Activated naive CD8-positive, alpha-beta T cell treated with anti-CD3 and anti-CD28 coated beads, Interleukin-2, amount 10 ng/mL, durations not matched to agents 7 days and 5 days (primary cell): ENCODE results near the gene AGMO. TPM values are rescaled to one million over a fixed set of nuclear protein-coding genes. Genes with fewer than 3 reads are reported as not detected.

Experiments used
- ATAC-seq: fragments of 150-1000 bp; cut with Tn5 transposase; one replicate; pipeline ENCODE4 v1.10.0; 2021; ENCODE audit warnings: low read depth, moderate library complexity
- POLR2A ChIA-PET: fragments of 350-600 bp; sonication (Branson Sonifier 250); formaldehyde crosslinking; loops from one replicate; lab custom pipeline; 2021; ENCODE audit warnings: antibody characterized with exemption; lab: Charles Lee
- DNase-seq: peaks from one replicate; pipeline ENCODE4 v3.0.0; 2021
- H3K27ac Mint-ChIP-seq: one replicate; pipeline ENCODE4 v1.8.0; 2022; ENCODE audit warnings: mild to moderate bottlenecking, mixed read lengths
- H3K27me3 Mint-ChIP-seq: one replicate; pipeline ENCODE4 v1.8.0; 2022; ENCODE audit warnings: mild to moderate bottlenecking, moderate library complexity, mixed read lengths
- H3K36me3 Mint-ChIP-seq: one replicate; pipeline ENCODE4 v1.8.0; 2021; ENCODE audit warnings: mild to moderate bottlenecking, mixed read lengths
- H3K4me1 Mint-ChIP-seq: one replicate; pipeline ENCODE4 v1.8.0; 2021; ENCODE audit warnings: mixed read lengths
- H3K4me3 Mint-ChIP-seq: one replicate; pipeline ENCODE4 v1.8.0; 2022; ENCODE audit warnings: mild to moderate bottlenecking, moderate library complexity, mixed read lengths
- H3K9me3 Mint-ChIP-seq: one replicate; pipeline ENCODE4 v1.8.0; 2021; ENCODE audit warnings: mixed read lengths
- total RNA-seq, 2 experiments: library from RNA; stranded (reverse); gene quantifications; one replicate each; pipeline ENCODE4 v1.2.3, GENCODE V29; 2021

Gene AGMO
- total RNA-seq, 2 experiments from 2014 or later = not detected

- ATAC-seq (no peak), DNase-seq (no peak)
- Mint-ChIP-seq H3K27me3 (no peaks in the 10 kb centered on the region), H3K9me3 (no peaks in the 10 kb centered on the region), H3K36me3 (no peaks in the 10 kb centered on the region), H3K4me1 (no peaks in the 10 kb centered on the region), H3K27ac (no peak overlapping the region), H3K4me3 (no peak overlapping the region)
- POLR2A ChIA-PET = no interaction called here
Observed at GRCh38 chr7:15452670-15453069, 109.1 kb downstream of the AGMO start.

- no peaks in the 10 kb centered on the region for H3K36me3 Mint-ChIP-seq
- DNase-seq (no peak), ATAC-seq (no peak)
- H3K4me1 Mint-ChIP-seq = no peaks in the 10 kb centered on the region
- no peaks in the 10 kb centered on the region for H3K27me3 Mint-ChIP-seq
- H3K4me3 Mint-ChIP-seq = no peak overlapping the region
- POLR2A ChIA-PET = no interaction called here
- H3K27ac Mint-ChIP-seq = no peak overlapping the region
- H3K9me3 Mint-ChIP-seq = peaks cover 2% of the 10 kb centered on the region
Observed at GRCh38 chr7:15446722-15447121, 115.1 kb downstream of the AGMO start.

GRCh38 chr7:15446280-15446679 lies 115.5 kb downstream of the AGMO start:
- H3K36me3 Mint-ChIP-seq = no peaks in the 10 kb centered on the region
- H3K4me3 Mint-ChIP-seq = no peak overlapping the region
- H3K9me3 Mint-ChIP-seq = peaks cover 2% of the 10 kb centered on the region
- no peaks in the 10 kb centered on the region for H3K27me3 Mint-ChIP-seq
- DNase-seq = no peak
- no peak for ATAC-seq
- H3K4me1 Mint-ChIP-seq = no peaks in the 10 kb centered on the region
- H3K27ac Mint-ChIP-seq = no peak overlapping the region
- POLR2A ChIA-PET = no interaction called here

GRCh38 chr7:15441915-15442314 lies 119.9 kb downstream of the AGMO start:
- Mint-ChIP-seq H3K4me1 (no peaks in the 10 kb centered on the region), H3K27ac (no peak overlapping the region), H3K9me3 (peaks cover 2% of the 10 kb centered on the region), H3K27me3 (no peaks in the 10 kb centered on the region), H3K36me3 (no peaks in the 10 kb centered on the region), H3K4me3 (no peak overlapping the region)
- DNase-seq (no peak), ATAC-seq (no peak)
- POLR2A ChIA-PET = no interaction called here

- ATAC-seq = no peak
Observed at GRCh38 chr7:15440482-15440881, 121.3 kb downstream of the AGMO start.

GRCh38 chr7:15439853-15440252 lies 122.0 kb downstream of the AGMO start:
- POLR2A ChIA-PET = no interaction called here
- Mint-ChIP-seq H3K27ac (no peak overlapping the region), H3K27me3 (no peaks in the 10 kb centered on the region), H3K9me3 (peaks cover 3% of the 10 kb centered on the region), H3K36me3 (no peaks in the 10 kb centered on the region), H3K4me3 (no peak overlapping the region), H3K4me1 (no peaks in the 10 kb centered on the region)
- ATAC-seq (no peak), DNase-seq (no peak)

More at GRCh38 chr7:15440482-15440881, 121.3 kb downstream of the AGMO start:
- Mint-ChIP-seq H3K9me3 (peaks cover 3% of the 10 kb centered on the region), H3K36me3 (no peaks in the 10 kb centered on the region), H3K4me3 (no peak overlapping the region), H3K27ac (no peak overlapping the region), H3K27me3 (no peaks in the 10 kb centered on the region), H3K4me1 (no peaks in the 10 kb centered on the region)
- POLR2A ChIA-PET = no interaction called here
- DNase-seq = no peak

- POLR2A ChIA-PET = no interaction called here
- ATAC-seq = no peak
- no peaks in the 10 kb centered on the region for H3K36me3 Mint-ChIP-seq
- H3K4me3 Mint-ChIP-seq = no peak overlapping the region
- DNase-seq = no peak
- H3K27me3 Mint-ChIP-seq = no peaks in the 10 kb centered on the region
- peaks cover 1% of the 10 kb centered on the region for H3K9me3 Mint-ChIP-seq
- no peak overlapping the region for H3K27ac Mint-ChIP-seq
- no peaks in the 10 kb centered on the region for H3K4me1 Mint-ChIP-seq
Observed at GRCh38 chr7:15433151-15433550, 128.7 kb downstream of the AGMO start.

- Mint-ChIP-seq H3K4me3 (no peak overlapping the region), H3K36me3 (no peaks in the 10 kb centered on the region), H3K27ac (no peak overlapping the region), H3K4me1 (no peaks in the 10 kb centered on the region), H3K27me3 (no peaks in the 10 kb centered on the region), H3K9me3 (peaks cover 1% of the 10 kb centered on the region)
- DNase-seq (no peak), ATAC-seq (no peak)
- POLR2A ChIA-PET = no interaction called here
Observed at GRCh38 chr7:15430911-15431310, 130.9 kb downstream of the AGMO start.

GRCh38 chr7:15430191-15430590 lies 131.6 kb downstream of the AGMO start:
- Mint-ChIP-seq H3K4me3 (no peak overlapping the region), H3K4me1 (no peaks in the 10 kb centered on the region), H3K9me3 (no peaks in the 10 kb centered on the region), H3K27me3 (no peaks in the 10 kb centered on the region), H3K27ac (no peak overlapping the region), H3K36me3 (no peaks in the 10 kb centered on the region)
- POLR2A ChIA-PET = no interaction called here
- ATAC-seq (no peak), DNase-seq (no peak)

GRCh38 chr7:15424468-15424867 lies 137.3 kb downstream of the AGMO start:
- POLR2A ChIA-PET = no interaction called here
- Mint-ChIP-seq H3K9me3 (peaks cover 6% of the 10 kb centered on the region), H3K36me3 (no peaks in the 10 kb centered on the region), H3K4me3 (no peak overlapping the region), H3K4me1 (no peaks in the 10 kb centered on the region), H3K27me3 (no peaks in the 10 kb centered on the region), H3K27ac (no peak overlapping the region)
- no peak for DNase-seq
- no peak for ATAC-seq

- Mint-ChIP-seq H3K36me3 (no peaks in the 10 kb centered on the region), H3K4me1 (no peaks in the 10 kb centered on the region)
Observed at GRCh38 chr7:15419596-15419995, 142.2 kb downstream of the AGMO start.

GRCh38 chr7:15418264-15418663 lies 143.6 kb downstream of the AGMO start:
- Mint-ChIP-seq H3K27me3 (no peaks in the 10 kb centered on the region), H3K36me3 (no peaks in the 10 kb centered on the region), H3K4me1 (no peaks in the 10 kb centered on the region), H3K27ac (no peak overlapping the region), H3K4me3 (no peak overlapping the region), H3K9me3 (peaks cover 8% of the 10 kb centered on the region)
- ATAC-seq (no peak), DNase-seq (no peak)
- POLR2A ChIA-PET = no interaction called here

More at GRCh38 chr7:15419596-15419995, 142.2 kb downstream of the AGMO start:
- H3K4me3 Mint-ChIP-seq = no peak overlapping the region
- ATAC-seq (no peak), DNase-seq (no peak)
- POLR2A ChIA-PET = no interaction called here
- no peak overlapping the region for H3K27ac Mint-ChIP-seq
- peaks cover 6% of the 10 kb centered on the region for H3K9me3 Mint-ChIP-seq
- H3K27me3 Mint-ChIP-seq = no peaks in the 10 kb centered on the region

GRCh38 chr7:15417341-15417988 lies 144.3 kb downstream of the AGMO start:
- peaks cover 9% of the 10 kb centered on the region for H3K9me3 Mint-ChIP-seq
- ATAC-seq = no peak
- H3K36me3 Mint-ChIP-seq = no peaks in the 10 kb centered on the region
- H3K4me3 Mint-ChIP-seq = no peak overlapping the region
- no peaks in the 10 kb centered on the region for H3K27me3 Mint-ChIP-seq
- no peak overlapping the region for H3K27ac Mint-ChIP-seq
- H3K4me1 Mint-ChIP-seq = no peaks in the 10 kb centered on the region
- no peak for DNase-seq
- POLR2A ChIA-PET = no interaction called here

GRCh38 chr7:15411019-15411418 lies 150.8 kb downstream of the AGMO start:
- Mint-ChIP-seq H3K4me3 (no peak overlapping the region), H3K27me3 (no peaks in the 10 kb centered on the region), H3K27ac (no peak overlapping the region), H3K36me3 (no peaks in the 10 kb centered on the region), H3K9me3 (peaks cover 6% of the 10 kb centered on the region), H3K4me1 (no peaks in the 10 kb centered on the region)
- POLR2A ChIA-PET = no interaction called here
- ATAC-seq (no peak), DNase-seq (no peak)
